OCI-LY1 (cell line): ENCODE measurements around the gene RALB.
A peak's percentile ranks its signal among the peaks of the same experiment; 100 is the strongest.

Source experiments
- H2AFZ ChIP-seq: fragments of 200-600 bp; sonication (generic), shearing (Covaris generic); 2 replicates; pipeline ENCODE4 v1.6.0; 2014; ENCODE audit warnings: antibody characterized with exemption, mild to moderate bottlenecking, low read length
- H3F3A ChIP-seq: fragments of 200-600 bp; sonication (generic), shearing (Covaris generic); 2 replicates; pipeline ENCODE4 v1.6.0; 2014; ENCODE audit warnings: mild to moderate bottlenecking, antibody characterized with exemption, low read length, moderate library complexity; ENCODE audit not compliant: insufficient read depth
- H3K27ac ChIP-seq: fragments of 200-600 bp; sonication (generic); 2 replicates; pipeline ENCODE4 v1.5.1; 2014; ENCODE audit warnings: low read length, mixed run types, mild to moderate bottlenecking, low read depth; ENCODE audit not compliant: poor library complexity, severe bottlenecking
- H3K27me3 ChIP-seq: fragments of 200-600 bp; sonication (generic); 2 replicates; pipeline ENCODE4 v1.6.0; 2014; ENCODE audit warnings: antibody characterized with exemption, mild to moderate bottlenecking, low read length, moderate library complexity; ENCODE audit not compliant: insufficient read depth
- H3K36me3 ChIP-seq: fragments of 200-600 bp; sonication (generic); 2 replicates; pipeline ENCODE4 v1.6.1; 2014; ENCODE audit warnings: mild to moderate bottlenecking, antibody characterized with exemption, low read length, moderate library complexity, mixed read lengths; ENCODE audit not compliant: insufficient read depth
- H3K4me1 ChIP-seq: fragments of 200-600 bp; sonication (generic); 2 replicates; pipeline ENCODE4 v1.5.1; 2014; ENCODE audit warnings: mild to moderate bottlenecking, low read length, moderate library complexity; ENCODE audit not compliant: insufficient read depth, severe bottlenecking
- H3K4me2 ChIP-seq: fragments of 200-600 bp; sonication (generic), shearing (Covaris generic); 2 replicates; pipeline ENCODE4 v1.6.1; 2014; ENCODE audit warnings: low read length
- H3K4me3 ChIP-seq: fragments of 200-600 bp; sonication (generic); 2 replicates; pipeline ENCODE4 v1.5.1; 2014; ENCODE audit warnings: low read length, low read depth, mild to moderate bottlenecking, mixed read lengths; ENCODE audit not compliant: poor library complexity, severe bottlenecking
- H3K79me2 ChIP-seq: fragments of 200-600 bp; shearing (Covaris generic); 2 replicates; pipeline ENCODE4 v1.6.1; 2016; ENCODE audit warnings: mixed run types, low read length, mixed read lengths; ENCODE audit not compliant: insufficient read depth
- H3K9ac ChIP-seq: fragments of 200-600 bp; sonication (generic), shearing (Covaris generic); 2 replicates; pipeline ENCODE4 v1.6.1; 2014; ENCODE audit warnings: mild to moderate bottlenecking, low read length, mixed read lengths
- H3K9me2 ChIP-seq: fragments of 200-600 bp; sonication (generic), shearing (Covaris generic); 2 replicates; pipeline ENCODE4 v1.6.1; 2014; ENCODE audit warnings: low read depth, mild to moderate bottlenecking, low read length, mixed read lengths
- H3K9me3 ChIP-seq: fragments of 200-600 bp; shearing (Covaris generic); 2 replicates; pipeline ENCODE4 v1.6.1; 2014; ENCODE audit warnings: low read length, mixed read lengths
- H4K20me1 ChIP-seq: fragments of 200-600 bp; sonication (generic), shearing (Covaris generic); 2 replicates; pipeline ENCODE4 v1.6.0; 2016; ENCODE audit warnings: mild to moderate bottlenecking, low read length; ENCODE audit not compliant: insufficient read depth
- CTCF ChIP-seq: fragments of 200-600 bp; sonication (generic), shearing (Covaris generic); IDR thresholded peaks from 2 replicates; pipeline ENCODE4 v1.5.1; 2017; ENCODE audit warnings: mild to moderate bottlenecking, antibody characterized with exemption, low read length, moderate library complexity, mixed read lengths
- EZH2 ChIP-seq: fragments of 200-600 bp; sonication (generic), shearing (Covaris generic); IDR thresholded peaks from 2 replicates; pipeline ENCODE4 v1.8.0; 2017; ENCODE audit warnings: borderline replicate concordance, mixed run types, mild to moderate bottlenecking, antibody characterized with exemption, low read length, moderate library complexity, mixed read lengths

The RALB gene

GRCh38 chr2:120254178-120254577 lies 1.5 kb downstream of the RALB start:
- Histone ChIP-seq H3K27ac (no peak overlapping the region), H3K27me3 (no peaks in the 10 kb centered on the region; the same call in 1 of the 2 replicates), H4K20me1 (no peaks in the 10 kb centered on the region), H3K4me3 (peak overlapping the region; percentile 79), H3K79me2 (no peaks in the 10 kb centered on the region), H3K4me2 (peak overlapping the region; percentile 84; the same call in 1 of the 2 replicates), H3K36me3 (no peaks in the 10 kb centered on the region), H3F3A (no peaks in the 10 kb centered on the region), H3K9me3 (no peaks in the 10 kb centered on the region), H3K9ac (no peak overlapping the region), H3K9me2 (no peaks in the 10 kb centered on the region), H3K4me1 (peaks cover 19% of the 10 kb centered on the region), H2AFZ (no peak overlapping the region)
- TF ChIP-seq CTCF (no peak), EZH2 (no peak)

GRCh38 chr2:120255071-120255470 lies 2.4 kb downstream of the RALB start:
- no peak overlapping the region for H3K9ac ChIP-seq
- no peak for TF ChIP-seq CTCF
- no peak for TF ChIP-seq EZH2
- H3F3A ChIP-seq, result no peaks in the 10 kb centered on the region
- H4K20me1 ChIP-seq, result no peaks in the 10 kb centered on the region
- peaks cover under 1% of the 10 kb centered on the region for H3K9me3 ChIP-seq
- H3K36me3 ChIP-seq, result no peaks in the 10 kb centered on the region; the same call in 1 of the 2 replicates
- no peaks in the 10 kb centered on the region; the same call in 1 of the 2 replicates for H3K27me3 ChIP-seq
- H3K4me1 ChIP-seq, result peaks cover 19% of the 10 kb centered on the region
- no peak overlapping the region for H3K27ac ChIP-seq
- no peaks in the 10 kb centered on the region for H3K79me2 ChIP-seq
- H3K4me2 ChIP-seq, result no peak overlapping the region
- H3K9me2 ChIP-seq, result no peaks in the 10 kb centered on the region
- no peak overlapping the region for H3K4me3 ChIP-seq
- no peak overlapping the region for H2AFZ ChIP-seq

DNA sequence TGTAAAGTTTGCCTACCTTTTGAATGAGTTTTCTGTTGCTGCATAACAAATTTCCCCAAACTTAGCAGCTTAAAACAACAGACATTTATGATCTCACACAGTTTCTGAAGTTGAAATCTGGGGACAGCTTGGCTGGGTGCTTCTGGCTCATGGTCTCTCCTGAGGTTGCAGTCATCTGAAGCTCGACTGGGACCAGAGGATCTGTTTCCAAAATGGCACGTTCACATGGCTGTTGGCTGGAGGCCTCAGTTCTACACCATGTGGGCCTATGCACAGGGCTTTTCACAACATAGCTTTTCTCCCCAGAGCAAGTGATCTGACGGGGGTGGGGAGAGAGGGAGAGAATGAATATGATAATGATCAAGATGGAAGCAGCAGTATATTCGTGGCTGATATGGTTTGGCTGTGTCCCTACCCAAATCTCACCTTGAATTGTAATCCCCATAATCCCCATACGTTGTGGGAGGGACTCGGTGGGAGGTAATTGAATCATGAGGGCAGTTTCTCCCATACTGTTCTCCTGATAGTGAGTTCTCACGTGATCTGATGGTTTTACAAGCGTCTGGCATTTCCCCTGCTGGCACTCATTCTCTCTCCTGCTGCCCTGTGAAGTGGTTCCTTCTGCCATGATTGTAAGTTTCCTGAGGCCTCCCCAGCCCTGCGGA lies 3.5 kb downstream of the RALB start:
- Histone ChIP-seq H4K20me1 (no peaks in the 10 kb centered on the region), H3K79me2 (no peaks in the 10 kb centered on the region), H3K9me3 (peaks cover 8% of the 10 kb centered on the region)

More for the DNA sequence above, 3.5 kb downstream of the RALB start:
- Histone ChIP-seq H3K4me1 (peaks cover 19% of the 10 kb centered on the region), H2AFZ (no peak overlapping the region), H3K4me2 (no peak overlapping the region), H3K36me3 (peaks cover 4% of the 10 kb centered on the region; the same call in 1 of the 2 replicates), H3F3A (no peaks in the 10 kb centered on the region), H3K27me3 (no peaks in the 10 kb centered on the region; the same call in 1 of the 2 replicates), H3K27ac (no peak overlapping the region), H3K4me3 (no peak overlapping the region), H3K9me2 (no peaks in the 10 kb centered on the region), H3K9ac (no peak overlapping the region)
- TF ChIP-seq EZH2 (no peak), CTCF (no peak)
